Sigmoid colon (tissue), 4 donors: ENCODE measurements around the gene ARHGAP45.

Experiments used
- EP300 ChIP-seq, 4 donors: sonication (generic); formaldehyde crosslinking; IDR thresholded peaks; one replicate each; pipeline ENCODE4 v1.6.1; 2017; ENCODE audit warnings: antibody characterized with exemption in 4 of 4
- POLR2A ChIP-seq, 2 donors: fragments of 450-650 bp; IDR thresholded peaks; one replicate each; pipeline ENCODE4 v1.6.1; 2016; ENCODE audit warnings: antibody characterized with exemption in 2 of 2, mild to moderate bottlenecking in 2 of 2, moderate library complexity in 2 of 2
- POLR2AphosphoS5 ChIP-seq, 4 donors: sonication (generic); formaldehyde crosslinking; IDR thresholded peaks; one replicate each; pipeline ENCODE4 v1.6.1; 2017; ENCODE audit warnings: antibody characterized with exemption in 4 of 4
- TF ChIP-seq, protein P1 (sequence below), 4 experiments: fragments of 450-650 bp in 3 of 4; fragments of 200-600 bp in 1 of 4; IDR thresholded peaks; one replicate each; pipeline ENCODE4 v1.5.1; 2016 to 2019; ENCODE audit warnings: antibody characterized with exemption in 4 of 4, mild to moderate bottlenecking in 3 of 4, moderate library complexity in 2 of 4

DNA sequence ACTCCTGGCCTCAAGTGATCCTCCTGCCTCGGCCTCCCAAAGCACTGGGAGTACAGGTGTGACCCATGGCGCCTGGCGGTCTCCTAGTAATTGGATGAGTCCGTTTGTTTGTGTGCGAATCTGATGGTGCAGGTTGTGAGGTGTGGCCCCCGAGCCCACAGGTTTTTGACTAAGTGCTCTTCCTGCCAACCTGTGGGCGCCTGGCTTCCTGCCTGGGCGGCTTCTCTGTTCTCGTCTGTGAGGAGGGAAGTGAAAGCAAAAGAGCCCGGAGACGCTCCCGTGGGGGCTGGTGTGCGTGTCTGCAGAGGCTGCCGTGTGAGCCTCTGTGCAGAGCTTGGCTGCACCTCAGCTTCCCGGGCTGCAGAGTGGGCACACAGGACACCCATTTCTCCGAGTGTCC, 10.0 kb downstream of the ARHGAP45 start:
- TF ChIP-seq, protein P1, sequence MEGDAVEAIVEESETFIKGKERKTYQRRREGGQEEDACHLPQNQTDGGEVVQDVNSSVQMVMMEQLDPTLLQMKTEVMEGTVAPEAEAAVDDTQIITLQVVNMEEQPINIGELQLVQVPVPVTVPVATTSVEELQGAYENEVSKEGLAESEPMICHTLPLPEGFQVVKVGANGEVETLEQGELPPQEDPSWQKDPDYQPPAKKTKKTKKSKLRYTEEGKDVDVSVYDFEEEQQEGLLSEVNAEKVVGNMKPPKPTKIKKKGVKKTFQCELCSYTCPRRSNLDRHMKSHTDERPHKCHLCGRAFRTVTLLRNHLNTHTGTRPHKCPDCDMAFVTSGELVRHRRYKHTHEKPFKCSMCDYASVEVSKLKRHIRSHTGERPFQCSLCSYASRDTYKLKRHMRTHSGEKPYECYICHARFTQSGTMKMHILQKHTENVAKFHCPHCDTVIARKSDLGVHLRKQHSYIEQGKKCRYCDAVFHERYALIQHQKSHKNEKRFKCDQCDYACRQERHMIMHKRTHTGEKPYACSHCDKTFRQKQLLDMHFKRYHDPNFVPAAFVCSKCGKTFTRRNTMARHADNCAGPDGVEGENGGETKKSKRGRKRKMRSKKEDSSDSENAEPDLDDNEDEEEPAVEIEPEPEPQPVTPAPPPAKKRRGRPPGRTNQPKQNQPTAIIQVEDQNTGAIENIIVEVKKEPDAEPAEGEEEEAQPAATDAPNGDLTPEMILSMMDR (IDR thresholded peaks at IDR 0.05) = no peak
- TF ChIP-seq POLR2A (IDR thresholded peaks at IDR 0.05) (no peak), EP300 (IDR thresholded peaks at IDR 0.05) (no peak), POLR2AphosphoS5 (IDR thresholded peaks at IDR 0.05) (no peak)
